Measurements from ENCODE around the gene BCL11B. TPM values are rescaled to one million over a fixed set of nuclear protein-coding genes. Genes with fewer than 3 reads are reported as not detected.

BCL11B gene
- total and polyA plus RNA-seq, 2 of the 8 experiments (the other 6 are each of a cell fraction or from before 2014, with no cell fraction given): 0.63 to 5.9 TPM

DNA sequence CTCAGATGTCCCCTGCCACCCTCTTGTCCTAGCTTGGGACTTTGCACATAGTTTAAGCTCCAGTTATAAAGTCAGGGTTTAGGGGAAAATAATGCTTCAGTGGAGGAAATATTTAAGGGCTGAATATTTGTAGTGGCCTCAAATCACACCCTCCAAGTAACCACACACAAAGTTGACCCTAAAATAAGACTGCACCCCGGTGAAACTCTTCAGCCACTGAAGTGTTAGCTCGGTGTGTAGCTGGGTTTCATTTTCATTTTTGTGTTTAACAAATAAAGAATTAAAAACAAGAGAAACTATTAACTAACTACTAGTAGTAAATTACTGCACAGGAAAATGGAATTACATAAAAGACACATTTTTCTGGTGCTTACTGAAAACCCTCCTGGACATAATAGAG, 14.8 kb upstream of the BCL11B start:
- Histone ChIP-seq H4K8ac (ENCODE audit: extremely low read depth, insufficient read depth, low read length) (no peak overlapping the region), H3K14ac (ENCODE audit: insufficient read length) (no peak overlapping the region), H3K27ac (ENCODE audit: low read depth, low read length) (no peak overlapping the region), H2BK15ac (ENCODE audit: low read length) (no peak overlapping the region), H4K91ac (replicated peaks; ENCODE audit: insufficient read length, low read length) (no peak overlapping the region), H3K18ac (ENCODE audit: extremely low read depth, low read length) (no peak overlapping the region), H4K20me1 (replicated peaks in 1 of 2; ENCODE audit: control insufficient read depth in 1 of 2, insufficient read depth in 2 of 2, low read length in 2 of 2) (no peaks in the 10 kb centered on the region), H3K9ac (replicated peaks in 1 of 4; ENCODE audit: extremely low read depth in 1 of 4, low read depth in 3 of 4, low read length in 3 of 4) (no peak overlapping the region), H3K27me3 (replicated peaks in 1 of 4; ENCODE audit: control insufficient read depth in 3 of 4, extremely low read depth in 1 of 4, insufficient read depth in 3 of 4, low read length in 3 of 4) (no peaks in the 10 kb centered on the region), H2BK12ac (ENCODE audit: low read depth, low read length) (no peak overlapping the region), H3K79me1 (ENCODE audit: low read depth, low read length) (no peaks in the 10 kb centered on the region; the same call in 1 of the 2 replicates), H3K36me3 (ENCODE audit: control insufficient read depth in 2 of 4, insufficient read depth in 4 of 4, low read length in 3 of 4) (no peaks in the 10 kb centered on the region), H3K4me2 (ENCODE audit: insufficient read depth in 1 of 2, low read depth in 2 of 2, low read length in 2 of 2) (no peak overlapping the region), H3K4me1 (replicated peaks in 1 of 4; ENCODE audit: control insufficient read depth in 3 of 4, insufficient read depth in 4 of 4, low read length in 3 of 4) (peaks cover 0 to 6% (median 1%) of the 10 kb centered on the region in 4 experiments; a peak in 3 of 7 replicates), H3K79me2 (ENCODE audit: control insufficient read depth in 1 of 2, insufficient read depth in 2 of 2, low read length in 2 of 2) (no peaks in the 10 kb centered on the region), H3K56ac (replicated peaks; ENCODE audit: insufficient read length, low read depth, low read length) (no peak overlapping the region), H2BK20ac (ENCODE audit: low read length) (no peak overlapping the region), H2AK5ac (ENCODE audit: low read depth, low read length) (no peak overlapping the region), H4K5ac (ENCODE audit: insufficient read length, low read depth, low read length) (no peak overlapping the region), H3K23me2 (ENCODE audit: low read depth, low read length) (no peaks in the 10 kb centered on the region), H3K4ac (replicated peaks; ENCODE audit: insufficient read length, low read depth, low read length) (no peak overlapping the region), H3K4me3 (ENCODE audit: extremely low read depth in 1 of 4, insufficient read depth in 2 of 4, low read depth in 3 of 4, low read length in 4 of 4) (no peak overlapping the region), H2BK120ac (replicated peaks; ENCODE audit: low read depth, low read length) (no peak overlapping the region), H2BK5ac (ENCODE audit: low read depth, low read length) (no peak overlapping the region), H3K9me3 (ENCODE audit: insufficient read depth in 2 of 2, low read depth in 1 of 2, low read length in 1 of 2) (no peaks in the 10 kb centered on the region), H3K23ac (ENCODE audit: insufficient read length) (no peak overlapping the region), H2AFZ (ENCODE audit: low read length) (no peak overlapping the region)
- ChIA-PET POLR2A (ENCODE audit: partially characterized antibody) (no interaction called here), CTCF (ENCODE audit: partially characterized antibody) (interaction anchor here (1.2 to 2.2 kb wide), 6 partner anchors 9 to 175 kb away, joined by 3 to 10 read pairs (median 8); no protein-coding TSS in a partner anchor)
- no peak for DNase-seq (ENCODE audit: low read depth in 1 of 2, low spot score in 2 of 2)
- 85% methylated on average over 2 of the region's 2 CpGs; no CpG with 5 or more reads in 1 of the 2 experiments for WGBS, 2 experiments (ENCODE audit: extremely low coverage in 1 of 2, insufficient coverage in 1 of 2, insufficient read length in 1 of 2, insufficient replicate concordance in 2 of 2, low coverage in 1 of 2, low lambda C conversion rate in 2 of 2, missing lambda C conversion rate in 1 of 2)
- FAIRE-seq: no peak
- no peak for TF ChIP-seq BACH1 (IDR thresholded peaks at IDR 0.05; ENCODE audit: low read length)
- no peak for TF ChIP-seq PHF8 (conservative IDR thresholded peaks at IDR 0.05; ENCODE audit: low read depth, low read length)
- no peak for TF ChIP-seq SAP30 (IDR thresholded peaks at IDR 0.05; ENCODE audit: insufficient read depth, insufficient replicate concordance, low read length)
- no peak for TF ChIP-seq CTBP2 (IDR thresholded peaks at IDR 0.05; ENCODE audit: borderline replicate concordance, insufficient read depth, insufficient read length, low read length)
- no peak for TF ChIP-seq SUZ12 (IDR thresholded peaks at IDR 0.05; ENCODE audit: low read length)
- no peak for TF ChIP-seq NRF1 (IDR thresholded peaks at IDR 0.05; ENCODE audit: low read depth, low read length)
- TF ChIP-seq NANOG (IDR thresholded peaks at IDR 0.05; ENCODE audit: insufficient read depth, low read depth, low read length, poor library complexity, severe bottlenecking): no peak
- TF ChIP-seq, protein P1, sequence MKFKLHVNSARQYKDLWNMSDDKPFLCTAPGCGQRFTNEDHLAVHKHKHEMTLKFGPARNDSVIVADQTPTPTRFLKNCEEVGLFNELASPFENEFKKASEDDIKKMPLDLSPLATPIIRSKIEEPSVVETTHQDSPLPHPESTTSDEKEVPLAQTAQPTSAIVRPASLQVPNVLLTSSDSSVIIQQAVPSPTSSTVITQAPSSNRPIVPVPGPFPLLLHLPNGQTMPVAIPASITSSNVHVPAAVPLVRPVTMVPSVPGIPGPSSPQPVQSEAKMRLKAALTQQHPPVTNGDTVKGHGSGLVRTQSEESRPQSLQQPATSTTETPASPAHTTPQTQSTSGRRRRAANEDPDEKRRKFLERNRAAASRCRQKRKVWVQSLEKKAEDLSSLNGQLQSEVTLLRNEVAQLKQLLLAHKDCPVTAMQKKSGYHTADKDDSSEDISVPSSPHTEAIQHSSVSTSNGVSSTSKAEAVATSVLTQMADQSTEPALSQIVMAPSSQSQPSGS (IDR thresholded peaks at IDR 0.05; ENCODE audit: low read length): no peak
- no peak for TF ChIP-seq GABPA (IDR thresholded peaks at IDR 0.05; ENCODE audit: borderline replicate concordance, insufficient read depth, low read length)
- no peak for TF ChIP-seq POLR2AphosphoS5 (IDR thresholded peaks at IDR 0.05; ENCODE audit: low read depth, low read length)
- no peak for TF ChIP-seq RBBP5 (IDR thresholded peaks at IDR 0.05; ENCODE audit: borderline replicate concordance, low read depth, low read length)
- no peak for TF ChIP-seq SIX5 (IDR thresholded peaks at IDR 0.05; ENCODE audit: low read depth, low read length)

Data from H1 (cell line).